GM23338 (cell line): Measurements from ENCODE around the gene DPP10.

Experiments used
- CREB1 ChIP-seq: fragments of 250-450 bp; sonication (Bioruptor Pico); IDR thresholded peaks from 2 replicates; pipeline ENCODE4 v1.5.0; 2020; ENCODE audit warnings: low read depth, mild to moderate bottlenecking, moderate library complexity
- CTCF ChIP-seq, 2 experiments: fragments of 200-600 bp in 1 of 2; sonication (generic) in 1 of 2; conservative IDR thresholded peaks; 2 replicates each; pipeline versions ENCODE4 v1.5.1 to v1.6.1; 2016 to 2017; ENCODE audit warnings: antibody characterized with exemption in 2 of 2, low read depth in 2 of 2, mild to moderate bottlenecking in 2 of 2, moderate library complexity in 1 of 2
- EZH2 ChIP-seq: fragments of 200-600 bp; sonication (generic); IDR thresholded peaks from one replicate; pipeline ENCODE4 v1.8.0; 2017; ENCODE audit warnings: antibody characterized with exemption, mild to moderate bottlenecking, low read depth; ENCODE audit not compliant: unreplicated experiment
- EZH2phosphoT487 ChIP-seq: fragments of 200-600 bp; sonication (generic); IDR thresholded peaks from one replicate; pipeline ENCODE4 v1.8.1; 2018; ENCODE audit warnings: antibody characterized with exemption; ENCODE audit not compliant: unreplicated experiment
- JUNB ChIP-seq: IDR thresholded peaks from one replicate; pipeline ENCODE4 v1.6.1; 2016; ENCODE audit warnings: antibody characterized with exemption; ENCODE audit not compliant: unreplicated experiment
- NANOG ChIP-seq: IDR thresholded peaks from 2 replicates; pipeline ENCODE4 v1.6.1; 2016; ENCODE audit warnings: antibody characterized with exemption, borderline replicate concordance
- POLR2AphosphoS5 ChIP-seq: IDR thresholded peaks from 2 replicates; pipeline ENCODE4 v1.6.1; 2016; ENCODE audit warnings: antibody characterized with exemption, low read depth
- REST ChIP-seq: IDR thresholded peaks from one replicate; pipeline ENCODE4 v1.6.1; 2018; ENCODE audit warnings: antibody characterized with exemption; ENCODE audit not compliant: unreplicated experiment
- STAT1 ChIP-seq: IDR thresholded peaks from one replicate; pipeline ENCODE4 v1.6.1; 2016; ENCODE audit warnings: antibody characterized with exemption; ENCODE audit not compliant: unreplicated experiment
- ZNF114 ChIP-seq: fragments of 250-450 bp; sonication (Bioruptor Pico); IDR thresholded peaks from 2 replicates; pipeline ENCODE4 v1.5.0; 2020; ENCODE audit warnings: mild to moderate bottlenecking, moderate library complexity
- ZNF462 ChIP-seq: fragments of 250-450 bp; sonication (Bioruptor Pico); IDR thresholded peaks from 2 replicates; pipeline ENCODE4 v1.5.0; 2020; ENCODE audit warnings: mild to moderate bottlenecking, moderate library complexity

- TF ChIP-seq POLR2AphosphoS5 (no peak), CTCF (conservative IDR thresholded peaks at IDR 0.05; ENCODE audit: low read depth in 2 of 2) (no peak), REST (no peak), EZH2 (no peak), EZH2phosphoT487 (no peak), NANOG (no peak), CREB1 (CRISPR knock-in tag) (no peak), STAT1 (no peak), ZNF114 (CRISPR knock-in tag) (no peak), JUNB (no peak), ZNF462 (CRISPR knock-in tag) (no peak)
Observed at GRCh38 chr2:115384399-115384798, 942.0 kb downstream of the DPP10 start.
